Measurements from ENCODE around the gene SLC25A47.

Gene SLC25A47

DNA sequence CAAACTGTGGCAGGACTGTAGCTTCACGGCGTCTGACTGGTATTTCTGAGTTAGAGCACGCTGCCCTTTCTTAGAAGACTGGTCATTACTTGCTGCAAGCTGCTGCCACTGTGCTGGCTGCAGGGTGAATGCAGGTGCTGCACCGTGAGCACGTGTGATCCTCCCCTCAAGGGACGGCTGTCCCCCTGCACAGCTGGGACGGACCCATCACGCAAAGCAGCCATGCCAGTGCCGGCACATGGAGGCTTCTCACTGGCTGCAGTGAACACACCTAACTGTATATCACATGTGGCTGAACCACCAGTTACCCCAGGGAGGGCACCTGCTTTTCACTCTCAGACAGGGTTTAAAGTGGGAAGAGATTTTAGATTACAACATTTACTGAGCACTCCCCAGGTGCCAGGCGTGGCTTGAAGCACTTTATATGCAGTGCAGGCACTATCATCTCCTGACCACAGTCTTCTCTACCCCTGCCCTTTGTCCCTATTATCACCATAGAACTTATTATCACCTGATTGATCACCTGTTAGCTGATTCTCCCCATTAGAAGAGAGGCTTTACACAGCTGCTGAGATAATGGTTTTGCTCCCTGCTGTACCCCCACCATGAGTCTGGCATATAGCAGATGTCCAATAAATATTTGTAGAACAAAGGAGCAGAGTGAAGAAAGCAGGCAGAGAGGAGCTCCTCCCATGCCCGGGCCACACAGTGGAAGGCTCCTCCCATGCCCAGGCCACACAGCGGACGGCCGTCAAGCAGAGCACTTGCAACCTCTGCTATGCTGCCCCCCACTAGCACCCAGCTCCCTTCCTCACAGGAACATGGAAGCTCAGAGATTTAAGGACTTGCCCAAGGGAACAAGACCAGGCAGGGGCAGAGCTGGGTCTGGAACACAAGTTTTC is 25.9 kb downstream of the SLC25A47 start:
- no peak for DNase-seq

- no peak for DNase-seq
Observed at GRCh38 chr14:100350276-100350926, 27.3 kb downstream of the SLC25A47 start.

DNA sequence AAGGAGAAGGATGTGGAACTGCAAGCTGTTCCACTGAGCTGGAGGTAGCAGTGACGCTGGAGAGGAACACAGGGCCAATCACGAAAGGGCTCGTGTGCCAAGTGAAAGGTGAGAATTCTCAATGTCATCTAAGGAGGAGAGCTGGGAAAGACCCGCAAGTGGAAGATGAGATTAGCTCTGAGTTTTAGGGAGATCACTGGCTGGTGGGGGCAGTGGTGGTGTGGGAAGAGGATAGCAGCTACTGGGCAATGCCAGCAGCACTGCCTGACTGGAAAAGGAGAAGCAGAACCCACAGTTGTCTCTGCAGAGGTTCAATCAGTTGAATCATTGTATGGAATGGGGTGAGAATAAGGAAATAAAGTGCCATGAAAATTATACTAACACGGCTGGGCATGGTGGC is 27.8 kb downstream of the SLC25A47 start:
- DNase-seq = no peak

- no peak for DNase-seq
Observed at GRCh38 chr14:100358396-100358795, 35.3 kb downstream of the SLC25A47 start.

- DNase-seq = no peak
Observed at GRCh38 chr14:100359111-100359510, 36.0 kb downstream of the SLC25A47 start.

GRCh38 chr14:100359881-100360280 is 36.7 kb downstream of the SLC25A47 start:
- no peak for DNase-seq

DNA sequence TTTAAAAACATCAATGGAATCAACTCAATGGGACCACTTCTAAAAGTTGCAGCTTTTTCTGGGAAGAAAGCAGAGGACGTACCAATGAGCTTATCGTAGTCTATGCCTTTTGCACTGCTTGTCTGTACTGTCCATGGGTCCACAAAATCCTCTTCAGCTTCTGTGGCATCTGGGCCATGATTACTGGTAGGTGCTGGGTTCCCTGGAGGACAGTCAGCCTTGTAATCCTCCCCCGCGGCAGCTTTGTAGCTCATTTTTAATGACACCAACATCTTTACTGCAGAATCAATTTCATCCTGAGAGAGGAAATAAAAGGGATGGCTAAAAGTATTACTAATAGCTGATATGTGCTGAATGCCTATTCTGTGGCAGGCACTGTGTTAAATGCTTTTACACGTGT is 38.5 kb downstream of the SLC25A47 start:
- DNase-seq = no peak

GRCh38 chr14:100362311-100362927 is 39.3 kb downstream of the SLC25A47 start:
- DNase-seq = no peak

DNA sequence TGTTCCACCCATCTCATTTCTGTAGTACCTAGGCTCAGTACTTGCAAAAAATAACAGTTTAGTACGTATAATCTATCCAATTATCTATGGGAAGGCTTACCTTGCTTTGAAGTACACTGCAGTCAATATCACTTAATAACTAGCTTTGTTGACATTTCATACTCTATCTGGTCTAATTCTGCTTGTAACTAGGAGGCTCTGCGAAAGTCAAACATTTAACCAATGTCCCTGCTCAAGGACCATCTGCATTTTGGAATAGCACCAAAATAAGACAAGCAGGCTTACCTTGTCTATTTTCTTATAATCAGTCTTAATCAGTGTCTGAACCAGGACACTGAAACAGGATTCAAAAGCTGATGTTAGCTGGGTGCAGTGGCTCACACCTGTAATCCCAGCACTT is 39.9 kb downstream of the SLC25A47 start:
- no peak for DNase-seq

DNA sequence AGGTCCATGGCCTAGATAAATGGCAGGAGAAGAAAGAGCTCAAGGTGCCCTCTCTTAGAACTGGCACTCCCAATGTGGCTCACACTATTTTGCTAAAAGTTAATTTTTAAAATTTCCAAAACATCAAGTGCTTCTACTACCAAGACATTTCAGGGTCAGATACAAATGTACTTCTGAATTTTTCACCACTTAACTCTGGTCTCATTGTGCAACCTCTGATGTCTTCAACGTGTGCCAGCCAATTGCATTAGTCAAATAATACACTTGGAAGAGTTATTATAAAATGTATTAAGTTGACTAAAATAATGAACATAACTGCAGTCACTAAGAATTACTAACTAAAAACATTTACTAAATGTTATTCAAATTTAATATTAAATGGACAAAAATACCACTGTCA is 41.3 kb downstream of the SLC25A47 start:
- DNase-seq = no peak

- no peak for DNase-seq
Observed at GRCh38 chr14:100365741-100366140, 42.6 kb downstream of the SLC25A47 start.

GRCh38 chr14:100369019-100369418 is 45.9 kb downstream of the SLC25A47 start:
- no peak for DNase-seq

GRCh38 chr14:100370003-100370402 is 46.9 kb downstream of the SLC25A47 start:
- no peak for DNase-seq

- no peak for DNase-seq
Observed at GRCh38 chr14:100371773-100372172, 48.6 kb downstream of the SLC25A47 start.

DNA sequence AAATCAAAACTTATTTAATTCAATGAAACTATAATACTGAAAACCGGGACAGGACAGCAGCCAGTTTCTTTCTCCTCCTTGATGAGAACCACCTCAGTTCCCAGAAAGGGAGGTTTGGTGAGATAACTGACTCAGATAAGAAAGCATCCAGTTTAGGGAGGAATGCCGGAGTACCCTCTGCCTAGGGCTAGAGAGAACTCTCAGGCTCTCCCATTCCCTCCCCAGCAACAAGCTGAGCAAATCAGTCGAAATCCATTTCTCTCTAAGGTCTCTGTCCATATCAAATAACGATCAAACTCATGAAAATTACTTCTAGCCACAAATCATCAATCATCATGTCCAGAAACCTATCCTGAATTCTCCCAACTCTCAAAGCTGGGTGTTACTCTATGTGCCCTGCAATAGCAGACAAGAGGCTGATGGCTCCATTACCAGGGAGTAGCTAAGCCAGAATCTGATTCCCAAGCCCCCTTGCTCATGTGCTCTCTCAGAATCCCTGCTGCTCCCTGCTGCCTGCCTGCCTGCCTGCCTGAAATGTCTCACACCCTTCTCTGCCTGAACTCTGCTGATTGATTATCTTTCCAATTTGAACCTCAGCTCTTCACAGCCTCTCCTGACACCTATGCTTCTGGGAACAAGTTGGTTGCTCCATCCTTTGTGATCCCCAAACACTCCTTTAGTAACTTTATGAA is 49.4 kb downstream of the SLC25A47 start:
- DNase-seq = no peak

GRCh38 chr14:100374270-100374669 is 51.1 kb downstream of the SLC25A47 start:
- DNase-seq = no peak

DNA sequence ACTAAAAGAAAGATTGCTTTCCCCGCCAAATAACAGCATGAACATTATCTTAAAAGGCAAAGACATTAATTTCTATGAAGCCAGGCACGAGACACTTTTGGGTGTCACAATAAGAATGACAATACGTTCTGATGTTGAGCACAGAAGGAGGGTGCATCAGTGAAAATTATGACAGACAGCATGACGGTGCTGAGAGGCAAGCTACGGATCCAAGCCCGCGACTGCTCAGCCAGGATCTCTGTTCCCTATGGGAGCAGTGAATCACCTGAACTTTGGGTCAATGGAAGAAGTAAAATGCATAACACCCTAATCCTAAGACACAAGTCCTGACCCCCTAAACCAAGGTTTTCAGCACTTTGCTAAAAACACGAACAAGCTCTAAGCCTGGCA is 51.7 kb downstream of the SLC25A47 start:
- no peak for DNase-seq

DNA sequence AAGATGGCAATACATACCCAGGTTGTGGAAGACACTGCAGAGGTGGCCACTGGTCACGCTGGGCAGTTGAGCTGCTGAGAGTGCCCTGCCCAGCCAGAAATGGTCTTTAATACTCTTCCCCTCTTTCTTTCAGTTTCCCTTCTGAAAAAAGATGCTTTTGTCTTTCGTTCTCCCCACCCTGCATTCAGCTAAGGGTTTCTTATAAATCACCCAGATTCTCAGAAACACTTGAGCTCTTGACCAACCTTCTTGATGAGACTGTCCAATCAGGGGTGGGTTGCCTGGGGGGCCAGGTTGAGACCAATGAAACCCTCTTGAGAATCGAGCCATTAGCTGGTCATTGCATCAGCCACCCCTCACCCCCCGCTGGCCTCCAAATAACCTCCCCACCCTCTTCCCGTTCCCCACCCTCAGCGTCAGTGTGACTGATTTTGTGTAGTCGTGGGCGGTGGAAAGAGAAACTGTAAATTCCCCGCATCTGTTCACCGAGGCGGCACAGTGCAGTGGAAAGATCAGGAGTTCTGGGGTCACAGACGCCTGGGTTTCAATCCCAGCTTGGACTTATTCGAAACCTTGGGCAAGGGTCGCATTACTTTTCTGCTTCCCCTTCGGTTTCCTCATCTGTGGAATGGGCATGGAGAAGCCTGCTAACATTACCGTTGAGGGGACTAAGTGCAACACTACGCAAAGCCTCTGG is 52.3 kb downstream of the SLC25A47 start:
- DNase-seq = peak; percentile 16

GRCh38 chr14:100375963-100376735 is 53.0 kb downstream of the SLC25A47 start, which contains the start of gene WDR25:
Gene WDR25 (plus strand): TSS chr14:100376485.
- DNase-seq = peak; percentile 89

DNA sequence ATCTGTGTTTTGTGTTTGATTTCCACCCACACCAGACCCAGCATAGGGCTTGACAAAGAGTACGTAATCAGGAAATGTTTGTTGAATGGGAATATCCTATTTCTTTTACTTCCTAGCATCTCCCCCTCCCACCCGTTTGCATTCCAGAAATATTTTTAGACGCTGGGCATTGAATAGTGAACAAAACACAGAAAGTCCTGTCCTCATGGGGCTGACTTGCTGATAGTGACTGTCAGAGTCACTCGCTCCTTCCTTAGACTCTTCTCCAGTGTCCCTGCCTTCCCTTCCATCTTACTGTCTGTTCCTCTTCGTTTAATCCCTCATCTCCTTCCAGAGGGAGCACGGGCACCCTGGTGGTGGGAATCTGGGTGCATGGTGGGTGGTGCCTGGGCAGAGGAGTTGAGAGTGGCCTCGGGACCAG is 53.6 kb downstream of the SLC25A47 start:
- no peak for DNase-seq

Data from activated effector memory CD4-positive, alpha-beta T cell treated with Interleukin-2 at 50 U/mL for 16 hours (primary cell).